Esophagus squamous epithelium (tissue), 4 donors: ENCODE measurements around the gene TNFRSF18.

Experiments
- CTCF ChIP-seq, 6 experiments: fragments of 450-650 bp in 4 of 6; fragments of 200-600 bp in 2 of 6; sonication (generic) in 2 of 6; IDR thresholded peaks; one replicate each; pipeline ENCODE4 v1.5.1; 2016 to 2019; ENCODE audit warnings: antibody characterized with exemption in 6 of 6, mild to moderate bottlenecking in 4 of 6, moderate library complexity in 4 of 6
- POLR2A ChIP-seq, 4 donors: fragments of 450-650 bp; IDR thresholded peaks; one replicate each; pipeline ENCODE4 v1.6.1; 2017; ENCODE audit warnings: antibody characterized with exemption in 4 of 4, mild to moderate bottlenecking in 4 of 4, moderate library complexity in 3 of 4

GRCh38 chr1:1182491-1183220, 23.7 kb downstream of the TNFRSF18 start:
- TF ChIP-seq CTCF (IDR thresholded peaks at IDR 0.05) = no peak
- TF ChIP-seq POLR2A (IDR thresholded peaks at IDR 0.05) = no peak
